PC-9 (cell line): ENCODE measurements around the gene MYO1E. TPM values are rescaled to one million over a fixed set of nuclear protein-coding genes. Genes with fewer than 3 reads are reported as not detected.

Experiments
- BruUV-seq: library from RNA; stranded (reverse); fragments of 400-500 nt; replicated peaks from 2 replicates; lab custom pipeline; 2021; lab: Mats Ljungman, UMichigan
- CTCF ChIA-PET: fragments of 300-600 bp; sonication (Branson Sonifier 250); formaldehyde crosslinking; loops from one replicate; lab custom pipeline; 2022; ENCODE audit warnings: antibody characterized with exemption; lab: Charles Lee
- POLR2A ChIA-PET: fragments of 300-600 bp; sonication (Branson Sonifier 250); formaldehyde crosslinking; loops from one replicate; lab custom pipeline; 2022; ENCODE audit warnings: antibody characterized with exemption; ENCODE audit not compliant: unreplicated experiment; lab: Charles Lee
- DNase-seq, 2 experiments: peaks; one replicate each; pipeline versions ENCODE4 v3.0.0 to v3.0.0-alpha.2; 2015 to 2022; ENCODE audit warnings: mixed read lengths in 1 of 2
- H2AFZ ChIP-seq: fragments of 200-600 bp; sonication (generic); 2 replicates; pipeline ENCODE4 v1.8.1; 2017; ENCODE audit warnings: antibody characterized with exemption
- H3F3A ChIP-seq: fragments of 200-600 bp; sonication (generic); 2 replicates; pipeline ENCODE4 v1.8.1; 2017; ENCODE audit warnings: antibody characterized with exemption, mild to moderate bottlenecking, low read depth; ENCODE audit not compliant: insufficient read depth
- H3K27ac ChIP-seq: fragments of 200-600 bp; sonication (generic); 2 replicates; pipeline ENCODE4 v1.6.1; 2016; ENCODE audit warnings: mixed run types
- H3K27me3 ChIP-seq: fragments of 200-600 bp; sonication (generic); 2 replicates; pipeline ENCODE4 v1.6.1; 2016; ENCODE audit warnings: low read depth, mixed run types; ENCODE audit not compliant: insufficient read depth
- H3K36me3 ChIP-seq: fragments of 200-600 bp; sonication (generic); 2 replicates; pipeline ENCODE4 v1.6.1; 2016; ENCODE audit warnings: low read depth, mixed run types
- H3K4me1 ChIP-seq: fragments of 200-600 bp; sonication (generic); replicated peaks from 2 replicates; pipeline ENCODE4 v1.6.1; 2016; ENCODE audit warnings: mixed run types; ENCODE audit not compliant: insufficient read depth
- H3K4me2 ChIP-seq: fragments of 200-600 bp; sonication (generic); 2 replicates; pipeline ENCODE4 v1.6.1; 2017; ENCODE audit warnings: mixed run types
- H3K4me3 ChIP-seq: fragments of 200-600 bp; sonication (generic); 2 replicates; pipeline ENCODE4 v1.6.1; 2016; ENCODE audit warnings: mixed run types
- H3K79me2 ChIP-seq: fragments of 200-600 bp; sonication (generic); 2 replicates; pipeline ENCODE4 v1.6.1; 2017; ENCODE audit warnings: low read depth, mixed run types
- H3K9me2 ChIP-seq: fragments of 200-600 bp; sonication (generic); 2 replicates; pipeline ENCODE4 v1.8.1; 2017; ENCODE audit warnings: mild to moderate bottlenecking; ENCODE audit not compliant: insufficient read depth
- H3K9me3 ChIP-seq: fragments of 200-600 bp; sonication (generic); 2 replicates; pipeline ENCODE4 v1.8.1; 2016; ENCODE audit warnings: low read depth; ENCODE audit not compliant: insufficient read depth
- H4K20me1 ChIP-seq: fragments of 200-600 bp; sonication (generic); 2 replicates; pipeline ENCODE4 v1.8.1; 2017; ENCODE audit not compliant: insufficient read depth
- EZH2 ChIP-seq: fragments of 200-600 bp; sonication (generic); IDR thresholded peaks from 2 replicates; pipeline ENCODE4 v1.8.0; 2017; ENCODE audit warnings: antibody characterized with exemption, low read depth
- intact Hi-C: fragments of 100-400 bp; cut with micrococcal nuclease; formaldehyde crosslinking; loops from one replicate; pipeline ENCODE4 v1.10.0; 2022; ENCODE audit not compliant: unreplicated experiment
- total RNA-seq: library from RNA; stranded (reverse); gene quantifications from 2 replicates; pipeline ENCODE4 v1.2.3, GENCODE V29; 2021
- TF ChIP-seq, protein P1 (sequence below): fragments of 200-600 bp; sonication (generic); conservative IDR thresholded peaks from 2 replicates; pipeline ENCODE4 v1.6.1; 2017; ENCODE audit warnings: mixed run types, antibody characterized with exemption, mild to moderate bottlenecking, moderate library complexity

MYO1E gene
- total RNA-seq, 1 experiment from 2014 or later: 156 TPM

DNA sequence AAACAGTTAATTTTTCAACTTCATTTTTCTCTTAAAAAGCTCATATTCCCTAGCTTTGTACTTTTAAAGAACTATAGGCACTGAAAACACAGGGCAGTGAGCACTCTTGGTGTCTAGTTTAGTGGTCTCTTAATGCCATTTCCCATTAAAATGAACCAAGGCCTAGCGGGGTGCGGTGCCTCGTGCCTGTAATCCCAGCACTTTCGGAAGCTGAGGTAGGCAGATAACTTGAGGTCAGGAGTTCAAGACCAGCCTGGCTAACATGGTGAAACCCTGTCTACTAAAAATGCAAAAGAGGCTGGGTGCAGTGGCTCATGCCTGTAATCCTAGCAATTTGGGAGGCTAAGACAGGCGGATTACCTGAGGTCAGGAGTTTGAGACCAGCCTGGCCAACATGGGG lies 120.5 kb downstream of the MYO1E start:
- Histone ChIP-seq H3K4me2 (no peak overlapping the region), H3K27me3 (no peaks in the 10 kb centered on the region), H3K27ac (peak overlapping the region; percentile 38; the same call in 1 of the 2 replicates), H3K4me1 (peaks cover 46% of the 10 kb centered on the region), H2AFZ (no peak overlapping the region), H3K4me3 (no peak overlapping the region), H4K20me1 (no peaks in the 10 kb centered on the region), H3K79me2 (peaks cover 55% of the 10 kb centered on the region), H3K9me3 (no peaks in the 10 kb centered on the region), H3K36me3 (peaks cover 22% of the 10 kb centered on the region; the same call in 1 of the 2 replicates), H3F3A (peaks cover 41% of the 10 kb centered on the region), H3K9me2 (no peaks in the 10 kb centered on the region)
- no peak for DNase-seq
- ChIA-PET POLR2A (interaction anchor here (0.7 kb wide), 1 partner anchor 51 kb away, joined by 3 read pairs; no protein-coding TSS in a partner anchor), CTCF (no interaction called here)
- no TSS peak for BruUV-seq
- intact Hi-C loops: no loop called here
- TF ChIP-seq, protein P1, sequence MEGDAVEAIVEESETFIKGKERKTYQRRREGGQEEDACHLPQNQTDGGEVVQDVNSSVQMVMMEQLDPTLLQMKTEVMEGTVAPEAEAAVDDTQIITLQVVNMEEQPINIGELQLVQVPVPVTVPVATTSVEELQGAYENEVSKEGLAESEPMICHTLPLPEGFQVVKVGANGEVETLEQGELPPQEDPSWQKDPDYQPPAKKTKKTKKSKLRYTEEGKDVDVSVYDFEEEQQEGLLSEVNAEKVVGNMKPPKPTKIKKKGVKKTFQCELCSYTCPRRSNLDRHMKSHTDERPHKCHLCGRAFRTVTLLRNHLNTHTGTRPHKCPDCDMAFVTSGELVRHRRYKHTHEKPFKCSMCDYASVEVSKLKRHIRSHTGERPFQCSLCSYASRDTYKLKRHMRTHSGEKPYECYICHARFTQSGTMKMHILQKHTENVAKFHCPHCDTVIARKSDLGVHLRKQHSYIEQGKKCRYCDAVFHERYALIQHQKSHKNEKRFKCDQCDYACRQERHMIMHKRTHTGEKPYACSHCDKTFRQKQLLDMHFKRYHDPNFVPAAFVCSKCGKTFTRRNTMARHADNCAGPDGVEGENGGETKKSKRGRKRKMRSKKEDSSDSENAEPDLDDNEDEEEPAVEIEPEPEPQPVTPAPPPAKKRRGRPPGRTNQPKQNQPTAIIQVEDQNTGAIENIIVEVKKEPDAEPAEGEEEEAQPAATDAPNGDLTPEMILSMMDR: no peak
- no peak for TF ChIP-seq EZH2

- CTCF ChIA-PET: no interaction called here
Observed at GRCh38 chr15:59251001-59251845, 121.4 kb downstream of the MYO1E start.

GRCh38 chr15:59250249-59250648 lies 122.4 kb downstream of the MYO1E start:
- Histone ChIP-seq H3K4me2 (no peak overlapping the region), H4K20me1 (no peaks in the 10 kb centered on the region), H3K27ac (0 out of 2 replicates have a peak overlapping the region, but pooled peaks have one; percentile 13), H3K36me3 (peaks cover 22% of the 10 kb centered on the region; the same call in 1 of the 2 replicates), H3K4me1 (peaks cover 27% of the 10 kb centered on the region), H3F3A (peaks cover 22% of the 10 kb centered on the region; the same call in 1 of the 2 replicates), H2AFZ (no peak overlapping the region), H3K9me2 (no peaks in the 10 kb centered on the region), H3K79me2 (peaks cover 62% of the 10 kb centered on the region), H3K4me3 (no peak overlapping the region), H3K27me3 (no peaks in the 10 kb centered on the region), H3K9me3 (no peaks in the 10 kb centered on the region)
- DNase-seq: no peak
- ChIA-PET CTCF (no interaction called here), POLR2A (no interaction called here)
- intact Hi-C loops: no loop called here
- no TSS peak for BruUV-seq
- TF ChIP-seq, protein P1: no peak
- TF ChIP-seq EZH2: no peak

More at GRCh38 chr15:59251001-59251845, 121.4 kb downstream of the MYO1E start:
- intact Hi-C loops: no loop called here
- Histone ChIP-seq H3K27me3 (no peaks in the 10 kb centered on the region), H3K27ac (peak overlapping the region; percentile 38; the same call in 1 of the 2 replicates), H3K9me2 (no peaks in the 10 kb centered on the region), H4K20me1 (no peaks in the 10 kb centered on the region), H3K4me1 (peaks cover 37% of the 10 kb centered on the region), H3K79me2 (peaks cover 62% of the 10 kb centered on the region), H3K36me3 (peaks cover 22% of the 10 kb centered on the region; the same call in 1 of the 2 replicates), H2AFZ (no peak overlapping the region), H3K9me3 (no peaks in the 10 kb centered on the region), H3K4me3 (no peak overlapping the region), H3K4me2 (peak overlapping the region; percentile 19), H3F3A (peaks cover 32% of the 10 kb centered on the region)
- no TSS peak for BruUV-seq
- TF ChIP-seq, protein P1: no peak
- TF ChIP-seq EZH2: no peak
- peak in 1 of 2 experiments; percentile 74 for DNase-seq
- POLR2A ChIA-PET: no interaction called here
